Nephron progenitor cell (in vitro differentiated cells): ENCODE measurements around the gene PROZ.

Experiments
- DNase-seq: peaks from one replicate; pipeline ENCODE4 v3.0.0; 2021
- H3K27ac Mint-ChIP-seq: 2 replicates; pipeline ENCODE4 v1.8.0; 2021; ENCODE audit warnings: mild to moderate bottlenecking, moderate library complexity, mixed read lengths
- H3K27me3 Mint-ChIP-seq: 2 replicates; pipeline ENCODE4 v1.8.0; 2021; ENCODE audit warnings: mild to moderate bottlenecking, low read depth, mixed read lengths; ENCODE audit not compliant: poor library complexity
- H3K36me3 Mint-ChIP-seq: 2 replicates; pipeline ENCODE4 v1.8.0; 2021; ENCODE audit warnings: low read depth, mixed read lengths
- H3K4me1 Mint-ChIP-seq: 2 replicates; pipeline ENCODE4 v1.8.0; 2021; ENCODE audit warnings: mixed read lengths
- H3K4me3 Mint-ChIP-seq: 2 replicates; pipeline ENCODE4 v1.8.0; 2021; ENCODE audit warnings: mild to moderate bottlenecking, moderate library complexity, mixed read lengths
- H3K9me3 Mint-ChIP-seq: 2 replicates; pipeline ENCODE4 v1.8.0; 2021; ENCODE audit warnings: mild to moderate bottlenecking, moderate library complexity, mixed read lengths
- CTCF ChIP-seq: fragments of 200-600 bp; sonication (generic); IDR thresholded peaks from 2 replicates; pipeline ENCODE4 v1.5.0; 2021; ENCODE audit warnings: antibody characterized with exemption

The PROZ gene

DNA sequence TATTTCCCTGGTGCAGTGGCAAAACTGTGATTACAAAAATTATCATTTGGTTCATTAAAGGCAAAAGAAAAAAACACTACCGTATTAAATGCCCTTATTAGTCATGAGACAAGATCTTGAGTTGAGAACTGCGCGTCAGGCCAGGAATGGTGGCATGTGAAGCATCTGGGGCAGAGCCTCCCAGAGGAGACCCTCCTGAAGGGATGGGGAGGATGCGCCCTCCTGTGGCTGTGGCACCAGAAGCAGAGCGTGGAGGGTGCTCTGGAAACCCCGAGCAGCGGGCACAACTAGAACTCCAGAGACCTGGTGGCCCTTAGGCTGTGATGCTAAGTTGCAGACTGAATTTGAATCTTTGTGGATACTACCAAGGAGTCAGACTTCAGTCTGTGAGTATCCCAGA, 62.4 kb downstream of the PROZ start:
- no peak for TF ChIP-seq CTCF
- Mint-ChIP-seq H3K36me3 (peaks cover 51% of the 10 kb centered on the region), H3K4me1 (no peaks in the 10 kb centered on the region), H3K4me3 (no peak overlapping the region), H3K9me3 (no peaks in the 10 kb centered on the region), H3K27me3 (no peaks in the 10 kb centered on the region), H3K27ac (no peak overlapping the region)
- DNase-seq, result no peak
